K562 (cell line): ENCODE data around the gene TMEM229B.

Experiments
- CEBPB ChIP-seq: fragments of 450-650 bp; IDR thresholded peaks from 2 replicates; pipeline ENCODE4 v1.6.1; 2016; ENCODE audit warnings: missing genetic modification characterization, missing compliant biosample characterization
- HDAC2 ChIP-seq: fragments of 450-650 bp; IDR thresholded peaks from 2 replicates; pipeline ENCODE4 v1.6.1; 2016; ENCODE audit warnings: mild to moderate bottlenecking

DNA sequence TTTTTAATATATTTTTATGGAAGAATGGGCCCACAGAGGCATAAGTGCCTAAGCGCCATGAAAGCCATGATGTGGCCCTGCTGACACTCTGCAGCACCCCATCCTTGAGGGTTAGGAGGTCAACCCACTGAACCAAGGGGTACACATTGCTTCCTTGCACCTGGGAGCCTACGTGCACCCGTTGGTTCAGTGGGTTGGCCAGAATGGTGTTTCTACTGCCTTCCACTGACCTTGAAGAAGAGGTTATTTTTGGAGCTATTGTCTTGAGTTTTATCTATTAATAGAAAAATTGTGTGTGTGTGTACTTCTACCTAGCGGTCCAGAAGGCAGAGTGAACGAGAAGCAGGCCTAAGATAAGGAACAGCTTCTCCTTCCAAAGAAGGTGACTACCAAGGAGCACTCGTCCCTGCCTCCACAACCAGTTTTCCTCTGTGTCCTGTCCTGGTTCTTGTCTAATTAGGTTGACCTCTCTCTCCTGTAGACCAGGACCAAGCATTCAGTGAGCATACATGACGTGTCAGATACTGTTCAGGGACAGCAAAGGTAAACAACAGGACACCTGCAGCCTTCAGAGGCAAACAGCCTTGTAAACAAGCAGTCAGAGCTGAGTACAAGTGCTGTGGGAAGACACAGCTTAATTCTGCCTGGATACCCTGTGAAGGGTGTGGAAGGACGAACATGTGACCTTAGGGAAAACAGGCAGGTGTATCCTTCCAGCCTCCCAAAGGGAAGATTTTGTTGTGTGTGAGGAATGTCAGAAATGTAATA, 46.2 kb downstream of the TMEM229B start:
- TF ChIP-seq CEBPB (tag) = no peak
- TF ChIP-seq HDAC2 = no peak
